ENCODE data around the gene TCP11L2. TPM values are rescaled to one million over a fixed set of nuclear protein-coding genes. Genes with fewer than 3 reads are reported as not detected.

The TCP11L2 gene
- total RNA-seq, 4 donors from 2014 or later = 55.5 to 81.4 (median 72.7) TPM

DNA sequence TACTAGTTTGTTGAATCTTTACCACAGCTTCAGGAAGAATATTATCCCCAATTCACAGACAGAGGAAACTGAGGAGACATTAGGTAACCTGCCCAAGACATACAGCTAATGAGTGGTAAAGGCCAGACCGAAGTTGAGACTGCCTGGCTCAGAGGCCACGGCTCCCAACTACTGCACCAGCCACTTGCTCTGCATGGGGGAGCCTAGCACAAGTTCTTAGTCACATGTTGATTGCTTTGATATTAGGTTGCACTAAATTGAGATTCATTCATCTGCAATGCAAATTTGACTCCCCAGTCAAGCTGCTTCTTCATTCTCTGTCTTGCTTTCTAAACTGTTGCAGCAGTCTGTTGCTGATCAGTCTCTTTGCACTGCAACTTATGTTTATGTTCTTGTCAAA lies 29.1 kb downstream of the TCP11L2 start:
- DNase-seq (ENCODE audit: low spot score in 2 of 2) = no peak
- intact Hi-C loops (cut with DNase I; ENCODE audit: low total_unique reads) = no loop called here
- TF ChIP-seq POLR2A (IDR thresholded peaks at IDR 0.05) = no peak
- TF ChIP-seq, protein P1, sequence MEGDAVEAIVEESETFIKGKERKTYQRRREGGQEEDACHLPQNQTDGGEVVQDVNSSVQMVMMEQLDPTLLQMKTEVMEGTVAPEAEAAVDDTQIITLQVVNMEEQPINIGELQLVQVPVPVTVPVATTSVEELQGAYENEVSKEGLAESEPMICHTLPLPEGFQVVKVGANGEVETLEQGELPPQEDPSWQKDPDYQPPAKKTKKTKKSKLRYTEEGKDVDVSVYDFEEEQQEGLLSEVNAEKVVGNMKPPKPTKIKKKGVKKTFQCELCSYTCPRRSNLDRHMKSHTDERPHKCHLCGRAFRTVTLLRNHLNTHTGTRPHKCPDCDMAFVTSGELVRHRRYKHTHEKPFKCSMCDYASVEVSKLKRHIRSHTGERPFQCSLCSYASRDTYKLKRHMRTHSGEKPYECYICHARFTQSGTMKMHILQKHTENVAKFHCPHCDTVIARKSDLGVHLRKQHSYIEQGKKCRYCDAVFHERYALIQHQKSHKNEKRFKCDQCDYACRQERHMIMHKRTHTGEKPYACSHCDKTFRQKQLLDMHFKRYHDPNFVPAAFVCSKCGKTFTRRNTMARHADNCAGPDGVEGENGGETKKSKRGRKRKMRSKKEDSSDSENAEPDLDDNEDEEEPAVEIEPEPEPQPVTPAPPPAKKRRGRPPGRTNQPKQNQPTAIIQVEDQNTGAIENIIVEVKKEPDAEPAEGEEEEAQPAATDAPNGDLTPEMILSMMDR (IDR thresholded peaks at IDR 0.05) = no peak
- 91% methylated on average over 2 of the region's 2 CpGs for WGBS, 2 donors
- H3K4me3 ChIP-seq (ENCODE audit: low read depth, poor library complexity, severe bottlenecking) = no peak overlapping the region

DNA sequence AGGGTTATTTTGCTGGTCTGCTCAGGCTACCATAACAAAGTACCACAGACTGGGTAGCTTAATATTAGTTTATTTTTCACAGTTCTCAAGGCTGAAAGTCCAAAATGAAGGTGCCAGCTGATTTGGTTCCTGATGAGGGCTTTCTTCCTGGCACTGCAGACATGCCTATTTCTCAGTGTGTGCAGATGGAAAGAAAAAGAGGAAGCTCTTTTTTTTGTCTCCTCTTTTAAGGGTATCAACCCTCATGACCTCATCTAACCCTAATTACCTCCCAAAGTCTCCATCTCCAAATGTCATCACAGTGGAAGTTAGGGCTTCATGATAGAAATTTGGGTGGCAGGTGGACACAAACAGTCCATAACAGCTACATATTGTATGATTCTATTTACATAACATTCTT lies 30.0 kb downstream of the TCP11L2 start:
- no peak overlapping the region for H3K4me3 ChIP-seq (ENCODE audit: low read depth, poor library complexity, severe bottlenecking)
- intact Hi-C loops (cut with DNase I; ENCODE audit: low total_unique reads) = no loop called here
- DNase-seq (ENCODE audit: low spot score in 2 of 2) = no peak
- TF ChIP-seq, protein P1 (IDR thresholded peaks at IDR 0.05) = no peak
- no peak for TF ChIP-seq POLR2A (IDR thresholded peaks at IDR 0.05)

DNA sequence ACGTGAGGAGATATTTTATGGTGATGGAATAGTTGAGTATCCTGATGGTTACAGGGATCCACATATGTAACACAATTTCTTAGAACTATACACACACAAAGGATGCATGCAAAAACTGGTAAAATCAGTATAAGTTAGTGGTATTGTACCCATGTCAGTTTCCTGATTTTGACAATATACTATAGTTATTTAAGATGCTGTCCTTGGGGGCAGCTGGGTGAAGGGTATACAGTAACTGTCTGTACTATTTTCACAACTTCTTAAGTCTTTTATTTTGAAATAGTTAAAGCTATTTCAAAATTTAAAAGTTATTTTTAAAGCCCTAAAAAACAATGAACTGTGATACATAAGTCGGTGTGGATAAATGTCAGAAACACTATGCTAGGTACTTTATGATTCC lies 30.5 kb downstream of the TCP11L2 start:
- WGBS, 2 donors = 70 to 90% methylated on average over 2 of the region's 2 CpGs
- H3K4me3 ChIP-seq (ENCODE audit: low read depth, poor library complexity, severe bottlenecking) = no peak overlapping the region
- intact Hi-C loops (cut with DNase I; ENCODE audit: low total_unique reads) = no loop called here
- no peak for DNase-seq (ENCODE audit: low spot score in 2 of 2)
- TF ChIP-seq, protein P1 (IDR thresholded peaks at IDR 0.05) = no peak
- TF ChIP-seq POLR2A (IDR thresholded peaks at IDR 0.05) = no peak

DNA sequence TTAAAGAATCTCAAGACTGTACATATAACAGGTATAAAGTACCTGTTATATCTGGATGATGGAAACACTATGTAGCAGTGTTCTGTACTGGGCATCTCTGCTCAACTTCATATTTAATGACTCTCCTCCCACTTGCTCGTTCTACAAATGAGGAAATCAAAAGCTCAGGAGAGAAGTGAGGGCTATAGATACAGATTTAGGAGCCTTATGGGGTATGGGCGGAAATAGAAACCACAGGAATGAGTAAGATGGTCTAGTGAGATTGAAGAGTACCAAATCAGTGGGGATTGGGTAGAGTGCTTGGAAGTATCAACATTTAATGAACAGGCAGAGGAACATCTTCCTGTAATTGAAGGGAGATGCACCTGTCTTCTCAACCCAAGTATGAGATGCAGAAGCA lies 31.2 kb downstream of the TCP11L2 start:
- WGBS, 2 donors = 86 to 89% methylated on average over 2 of the region's 2 CpGs
- intact Hi-C loops (cut with DNase I; ENCODE audit: low total_unique reads) = no loop called here
- no peak for TF ChIP-seq POLR2A (IDR thresholded peaks at IDR 0.05)
- TF ChIP-seq, protein P1 (IDR thresholded peaks at IDR 0.05) = no peak
- no peak for DNase-seq (ENCODE audit: low spot score in 2 of 2)
- no peak overlapping the region for H3K4me3 ChIP-seq (ENCODE audit: low read depth, poor library complexity, severe bottlenecking)

DNA sequence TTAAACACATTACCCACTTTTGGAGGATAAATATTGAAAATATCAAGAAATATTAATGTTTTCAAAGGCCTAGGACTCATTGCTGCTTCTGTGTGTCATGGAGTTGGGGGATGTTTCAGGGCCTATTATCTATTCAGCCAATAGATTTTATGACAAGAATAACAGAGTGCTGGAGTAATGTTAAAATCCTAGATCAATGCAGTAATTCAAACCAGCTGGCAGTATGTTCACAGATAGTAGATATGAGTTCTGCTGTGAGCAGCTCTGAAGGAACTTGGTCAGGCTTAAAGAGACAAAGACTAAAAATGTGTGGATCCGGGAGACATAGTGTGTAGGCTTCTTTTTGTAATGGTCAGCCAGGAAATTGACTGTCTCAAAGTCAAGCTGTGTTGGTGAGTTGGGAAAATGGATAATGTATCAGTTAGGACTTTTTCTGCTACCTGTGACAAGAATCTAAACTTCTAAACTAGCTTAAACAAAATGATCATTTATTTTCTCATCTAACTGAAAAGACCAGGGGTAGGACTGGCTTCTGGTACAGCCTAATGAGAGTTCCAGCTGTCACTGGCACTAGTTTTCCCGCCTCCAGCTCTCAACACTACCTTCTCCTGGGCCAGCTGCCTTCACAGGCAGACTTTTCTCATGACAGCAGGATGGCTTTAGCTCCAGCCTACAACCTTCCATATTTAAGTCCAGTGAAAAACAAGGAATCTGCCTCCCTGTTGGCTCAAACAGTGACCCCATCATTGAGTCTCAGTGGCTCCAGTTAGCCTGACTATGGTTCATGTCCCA lies 38.7 kb downstream of the TCP11L2 start:
- H3K4me3 ChIP-seq (ENCODE audit: low read depth, poor library complexity, severe bottlenecking) = no peak overlapping the region
- intact Hi-C loops (cut with DNase I; ENCODE audit: low total_unique reads) = no loop called here
- 61 to 63% methylated on average over 2 of the region's 2 CpGs for WGBS, 2 donors
- no peak for TF ChIP-seq POLR2A (IDR thresholded peaks at IDR 0.05)
- TF ChIP-seq, protein P1 (IDR thresholded peaks at IDR 0.05) = no peak
- DNase-seq (ENCODE audit: low spot score in 2 of 2) = no peak
